K562 (cell line): Measurements from ENCODE around the gene VIT. TPM values are rescaled to one million over a fixed set of nuclear protein-coding genes. Genes with fewer than 3 reads are reported as not detected.
A peak's percentile ranks its signal among the peaks of the same experiment; 100 is the strongest.

Source experiments
- CXXC5 ChIP-seq: fragments of 250-450 bp; sonication (Bioruptor Pico); IDR thresholded peaks from 2 replicates; pipeline ENCODE4 v1.8.0; 2022; ENCODE audit warnings: inconsistent platforms, mild to moderate bottlenecking, moderate library complexity
- DEAF1 ChIP-seq: fragments of 450-650 bp; formaldehyde crosslinking; IDR thresholded peaks from 2 replicates; pipeline ENCODE4 v1.4.0; 2020; ENCODE audit warnings: mild to moderate bottlenecking, moderate library complexity
- DNMT1 ChIP-seq: fragments of 450-650 bp; IDR thresholded peaks from 2 replicates; pipeline ENCODE4 v1.6.1; 2016; ENCODE audit warnings: antibody characterized with exemption, mild to moderate bottlenecking
- EGR1 ChIP-seq: fragments of 450-650 bp; conservative IDR thresholded peaks from 2 replicates; pipeline ENCODE4 v1.6.1; 2017; ENCODE audit warnings: mild to moderate bottlenecking
- FOXK1 ChIP-seq: sonication (generic); formaldehyde crosslinking; IDR thresholded peaks from 2 replicates; pipeline ENCODE4 v1.8.0; 2022; ENCODE audit warnings: missing genetic modification reagents, mild to moderate bottlenecking, borderline replicate concordance
- MYBL2 ChIP-seq, 2 experiments: fragments of 450-650 bp in 1 of 2; sonication (generic) in 1 of 2; formaldehyde crosslinking in 1 of 2; IDR thresholded peaks; 2 replicates each; pipeline versions ENCODE4 v1.6.1 to v1.8.1; 2017 to 2022; ENCODE audit warnings: borderline replicate concordance in 1 of 2, inconsistent platforms in 1 of 2, low read depth in 1 of 2, mild to moderate bottlenecking in 1 of 2, missing genetic modification reagents in 1 of 2, moderate library complexity in 1 of 2
- NFYB ChIP-seq: IDR thresholded peaks from 2 replicates; pipeline ENCODE4 v1.6.1; 2011; ENCODE audit warnings: mild to moderate bottlenecking, moderate library complexity; ENCODE audit not compliant: insufficient read length; ENCODE audit errors: extremely low read depth
- NONO ChIP-seq, 2 experiments: fragments of 200-400 bp in 1 of 2; fragments of 450-650 bp in 1 of 2; formaldehyde crosslinking in 1 of 2; IDR thresholded peaks; 2 replicates each; pipeline ENCODE4 v1.6.1; 2017; ENCODE audit warnings: low read depth in 2 of 2, mild to moderate bottlenecking in 2 of 2, moderate library complexity in 2 of 2, low read length in 1 of 2
- RAD21 ChIP-seq, 2 experiments: fragments of 250-450 bp in 1 of 2; fragments of 450-650 bp in 1 of 2; sonication (Bioruptor Pico) in 1 of 2; formaldehyde crosslinking in 1 of 2; IDR thresholded peaks in 1 of 2; conservative IDR thresholded peaks in 1 of 2; 2 replicates each; pipeline versions ENCODE4 v1.4.0 to v1.8.0; 2020 to 2022; ENCODE audit warnings: mild to moderate bottlenecking in 2 of 2, moderate library complexity in 1 of 2
- TEAD2 ChIP-seq: fragments of 450-650 bp; IDR thresholded peaks from 2 replicates; pipeline ENCODE4 v1.6.1; 2016; ENCODE audit warnings: missing genetic modification characterization, control low read depth, missing compliant biosample characterization
- polyA plus RNA-seq, 8 experiments: library from polyadenylated mRNA; depleted of rRNA in 4 of 8; stranded (reverse) in 5 of 8; unstranded in 3 of 8; fragments of >200 nt; fragmentation: Nextera tagmentation in 2 of 8; fragmentation: Illumina TruSeq in 1 of 8; extraction: Ambion mirVana in 2 of 8; extraction: Trizol in 1 of 8; gene quantifications; 2 replicates each; pipeline versions ENCODE4 v1.2.1 to v1.2.3, GENCODE V29; 2011 to 2014; ENCODE audit warnings: inconsistent platforms in 1 of 8, missing spikeins in 1 of 8
- total RNA-seq, 7 experiments: library from RNA; depleted of rRNA in 6 of 7; stranded (reverse); fragments of >200 nt in 6 of 7; fragmentation: Illumina TruSeq in 2 of 7; extraction: Trizol in 2 of 7; gene quantifications; 2 replicates each; pipeline versions ENCODE4 v1.2.1 to v1.2.3, GENCODE V29; 2011 to 2021; ENCODE audit warnings: low replicate concordance in 1 of 7
- TF ChIP-seq, protein P1 (sequence below): fragments of 200-600 bp; sonication (generic); IDR thresholded peaks from one replicate; pipeline ENCODE4 v1.6.1; 2012; ENCODE audit warnings: mild to moderate bottlenecking, low read depth, low read length, inconsistent platforms
- TF ChIP-seq, protein P2 (sequence below): fragments of 250-450 bp; sonication (Bioruptor Pico); IDR thresholded peaks from 2 replicates; pipeline ENCODE4 v1.4.0; 2020; ENCODE audit warnings: borderline replicate concordance

Gene VIT
- total and polyA plus RNA-seq, 9 of the 15 experiments (the other 6 are each of a cell fraction or from before 2014, with no cell fraction given), result not detected

- TF ChIP-seq, protein P1, sequence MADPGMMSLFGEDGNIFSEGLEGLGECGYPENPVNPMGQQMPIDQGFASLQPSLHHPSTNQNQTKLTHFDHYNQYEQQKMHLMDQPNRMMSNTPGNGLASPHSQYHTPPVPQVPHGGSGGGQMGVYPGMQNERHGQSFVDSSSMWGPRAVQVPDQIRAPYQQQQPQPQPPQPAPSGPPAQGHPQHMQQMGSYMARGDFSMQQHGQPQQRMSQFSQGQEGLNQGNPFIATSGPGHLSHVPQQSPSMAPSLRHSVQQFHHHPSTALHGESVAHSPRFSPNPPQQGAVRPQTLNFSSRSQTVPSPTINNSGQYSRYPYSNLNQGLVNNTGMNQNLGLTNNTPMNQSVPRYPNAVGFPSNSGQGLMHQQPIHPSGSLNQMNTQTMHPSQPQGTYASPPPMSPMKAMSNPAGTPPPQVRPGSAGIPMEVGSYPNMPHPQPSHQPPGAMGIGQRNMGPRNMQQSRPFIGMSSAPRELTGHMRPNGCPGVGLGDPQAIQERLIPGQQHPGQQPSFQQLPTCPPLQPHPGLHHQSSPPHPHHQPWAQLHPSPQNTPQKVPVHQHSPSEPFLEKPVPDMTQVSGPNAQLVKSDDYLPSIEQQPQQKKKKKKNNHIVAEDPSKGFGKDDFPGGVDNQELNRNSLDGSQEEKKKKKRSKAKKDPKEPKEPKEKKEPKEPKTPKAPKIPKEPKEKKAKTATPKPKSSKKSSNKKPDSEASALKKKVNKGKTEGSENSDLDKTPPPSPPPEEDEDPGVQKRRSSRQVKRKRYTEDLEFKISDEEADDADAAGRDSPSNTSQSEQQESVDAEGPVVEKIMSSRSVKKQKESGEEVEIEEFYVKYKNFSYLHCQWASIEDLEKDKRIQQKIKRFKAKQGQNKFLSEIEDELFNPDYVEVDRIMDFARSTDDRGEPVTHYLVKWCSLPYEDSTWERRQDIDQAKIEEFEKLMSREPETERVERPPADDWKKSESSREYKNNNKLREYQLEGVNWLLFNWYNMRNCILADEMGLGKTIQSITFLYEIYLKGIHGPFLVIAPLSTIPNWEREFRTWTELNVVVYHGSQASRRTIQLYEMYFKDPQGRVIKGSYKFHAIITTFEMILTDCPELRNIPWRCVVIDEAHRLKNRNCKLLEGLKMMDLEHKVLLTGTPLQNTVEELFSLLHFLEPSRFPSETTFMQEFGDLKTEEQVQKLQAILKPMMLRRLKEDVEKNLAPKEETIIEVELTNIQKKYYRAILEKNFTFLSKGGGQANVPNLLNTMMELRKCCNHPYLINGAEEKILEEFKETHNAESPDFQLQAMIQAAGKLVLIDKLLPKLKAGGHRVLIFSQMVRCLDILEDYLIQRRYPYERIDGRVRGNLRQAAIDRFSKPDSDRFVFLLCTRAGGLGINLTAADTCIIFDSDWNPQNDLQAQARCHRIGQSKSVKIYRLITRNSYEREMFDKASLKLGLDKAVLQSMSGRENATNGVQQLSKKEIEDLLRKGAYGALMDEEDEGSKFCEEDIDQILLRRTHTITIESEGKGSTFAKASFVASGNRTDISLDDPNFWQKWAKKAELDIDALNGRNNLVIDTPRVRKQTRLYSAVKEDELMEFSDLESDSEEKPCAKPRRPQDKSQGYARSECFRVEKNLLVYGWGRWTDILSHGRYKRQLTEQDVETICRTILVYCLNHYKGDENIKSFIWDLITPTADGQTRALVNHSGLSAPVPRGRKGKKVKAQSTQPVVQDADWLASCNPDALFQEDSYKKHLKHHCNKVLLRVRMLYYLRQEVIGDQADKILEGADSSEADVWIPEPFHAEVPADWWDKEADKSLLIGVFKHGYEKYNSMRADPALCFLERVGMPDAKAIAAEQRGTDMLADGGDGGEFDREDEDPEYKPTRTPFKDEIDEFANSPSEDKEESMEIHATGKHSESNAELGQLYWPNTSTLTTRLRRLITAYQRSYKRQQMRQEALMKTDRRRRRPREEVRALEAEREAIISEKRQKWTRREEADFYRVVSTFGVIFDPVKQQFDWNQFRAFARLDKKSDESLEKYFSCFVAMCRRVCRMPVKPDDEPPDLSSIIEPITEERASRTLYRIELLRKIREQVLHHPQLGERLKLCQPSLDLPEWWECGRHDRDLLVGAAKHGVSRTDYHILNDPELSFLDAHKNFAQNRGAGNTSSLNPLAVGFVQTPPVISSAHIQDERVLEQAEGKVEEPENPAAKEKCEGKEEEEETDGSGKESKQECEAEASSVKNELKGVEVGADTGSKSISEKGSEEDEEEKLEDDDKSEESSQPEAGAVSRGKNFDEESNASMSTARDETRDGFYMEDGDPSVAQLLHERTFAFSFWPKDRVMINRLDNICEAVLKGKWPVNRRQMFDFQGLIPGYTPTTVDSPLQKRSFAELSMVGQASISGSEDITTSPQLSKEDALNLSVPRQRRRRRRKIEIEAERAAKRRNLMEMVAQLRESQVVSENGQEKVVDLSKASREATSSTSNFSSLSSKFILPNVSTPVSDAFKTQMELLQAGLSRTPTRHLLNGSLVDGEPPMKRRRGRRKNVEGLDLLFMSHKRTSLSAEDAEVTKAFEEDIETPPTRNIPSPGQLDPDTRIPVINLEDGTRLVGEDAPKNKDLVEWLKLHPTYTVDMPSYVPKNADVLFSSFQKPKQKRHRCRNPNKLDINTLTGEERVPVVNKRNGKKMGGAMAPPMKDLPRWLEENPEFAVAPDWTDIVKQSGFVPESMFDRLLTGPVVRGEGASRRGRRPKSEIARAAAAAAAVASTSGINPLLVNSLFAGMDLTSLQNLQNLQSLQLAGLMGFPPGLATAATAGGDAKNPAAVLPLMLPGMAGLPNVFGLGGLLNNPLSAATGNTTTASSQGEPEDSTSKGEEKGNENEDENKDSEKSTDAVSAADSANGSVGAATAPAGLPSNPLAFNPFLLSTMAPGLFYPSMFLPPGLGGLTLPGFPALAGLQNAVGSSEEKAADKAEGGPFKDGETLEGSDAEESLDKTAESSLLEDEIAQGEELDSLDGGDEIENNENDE, result no peak
- TF ChIP-seq TEAD2 (peak; percentile 90), NFYB (no peak), NONO (IDR thresholded peaks at IDR 0.05; ENCODE audit: low read depth in 2 of 2, low read length in 1 of 2) (no peak), RAD21 (CRISPR knock-in tag; conservative IDR thresholded peaks at IDR 0.05 in 1 of 2, IDR thresholded peaks at IDR 0.05 in 1 of 2) (peak; percentile 63 to 74), DNMT1 (no peak), DEAF1 (CRISPR knock-in tag) (peak; percentile 40; the same call in 1 of the 2 replicates), FOXK1 (CRISPR knock-in tag) (no peak), EGR1 (no peak), MYBL2 (IDR thresholded peaks at IDR 0.05; ENCODE audit: low read depth) (no peak), MYBL2 (CRISPR knock-in tag; IDR thresholded peaks at IDR 0.05; ENCODE audit: borderline replicate concordance) (no peak), CXXC5 (CRISPR knock-in tag) (no peak)
- TF ChIP-seq, protein P2, sequence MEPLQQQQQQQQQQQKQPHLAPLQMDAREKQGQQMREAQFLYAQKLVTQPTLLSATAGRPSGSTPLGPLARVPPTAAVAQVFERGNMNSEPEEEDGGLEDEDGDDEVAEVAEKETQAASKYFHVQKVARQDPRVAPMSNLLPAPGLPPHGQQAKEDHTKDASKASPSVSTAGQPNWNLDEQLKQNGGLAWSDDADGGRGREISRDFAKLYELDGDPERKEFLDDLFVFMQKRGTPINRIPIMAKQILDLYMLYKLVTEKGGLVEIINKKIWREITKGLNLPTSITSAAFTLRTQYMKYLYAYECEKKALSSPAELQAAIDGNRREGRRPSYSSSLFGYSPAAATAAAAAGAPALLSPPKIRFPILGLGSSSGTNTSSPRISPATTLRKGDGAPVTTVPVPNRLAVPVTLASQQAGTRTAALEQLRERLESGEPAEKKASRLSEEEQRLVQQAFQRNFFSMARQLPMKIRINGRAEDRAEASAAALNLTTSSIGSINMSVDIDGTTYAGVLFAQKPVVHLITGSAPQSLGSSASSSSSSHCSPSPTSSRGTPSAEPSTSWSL (CRISPR knock-in tag), result no peak
Measured at GRCh38 chr2:36785179-36785795, 88.8 kb downstream of the VIT start (continued).
